HG03432 (cell line): ENCODE data around the gene CEACAM16.
"Not testable (repeated sequence)": the region's sequence is repeated elsewhere in the genome, so short reads cannot be mapped to it uniquely, and the experiment has no call there.

Source experiments
- ATAC-seq: cut with Tn5 transposase; IDR thresholded peaks from one replicate; pipeline ENCODE4 v1.9.1; 2021; ENCODE audit warnings: mild to moderate bottlenecking, moderate library complexity; ENCODE audit not compliant: unreplicated experiment

Gene CEACAM16

GRCh38 chr19:44698492-44699201, at the start of gene CEACAM16:
CEACAM16 (plus strand) TSS chr19:44699151; CDS start chr19:44701457, 2,306 bp downstream.
- no peak for ATAC-seq

DNA sequence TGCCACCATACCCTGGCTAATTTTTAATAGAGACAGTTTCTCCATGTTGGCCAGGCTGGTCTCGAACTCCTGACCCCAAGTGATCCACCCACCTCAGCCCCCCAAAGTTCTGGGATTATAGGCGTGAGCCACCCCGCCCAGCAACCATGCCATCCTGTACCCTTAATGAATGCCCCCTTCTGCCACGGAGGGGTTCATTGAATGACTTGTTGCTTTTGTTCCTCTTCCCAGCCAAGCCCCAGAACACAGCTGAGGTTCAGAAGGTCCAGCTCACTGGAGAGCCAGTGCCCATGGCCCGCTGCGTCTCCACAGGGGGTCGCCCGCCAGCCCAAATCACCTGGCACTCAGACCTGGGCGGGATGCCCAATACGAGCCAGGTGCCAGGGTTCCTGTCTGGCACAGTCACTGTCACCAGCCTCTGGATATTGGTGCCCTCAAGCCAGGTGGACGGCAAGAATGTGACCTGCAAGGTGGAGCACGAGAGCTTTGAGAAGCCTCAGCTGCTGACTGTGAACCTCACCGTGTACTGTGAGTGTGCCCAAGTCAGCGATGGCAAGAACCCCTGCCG, 49.3 kb upstream of the CEACAM16 start:
- no peak for ATAC-seq

GRCh38 chr19:44653343-44653742, 45.6 kb upstream of the CEACAM16 start:
- ATAC-seq, result no peak

- peak; percentile 90 for ATAC-seq
Measured at GRCh38 chr19:44653977-44654774, 44.8 kb upstream of the CEACAM16 start.

DNA sequence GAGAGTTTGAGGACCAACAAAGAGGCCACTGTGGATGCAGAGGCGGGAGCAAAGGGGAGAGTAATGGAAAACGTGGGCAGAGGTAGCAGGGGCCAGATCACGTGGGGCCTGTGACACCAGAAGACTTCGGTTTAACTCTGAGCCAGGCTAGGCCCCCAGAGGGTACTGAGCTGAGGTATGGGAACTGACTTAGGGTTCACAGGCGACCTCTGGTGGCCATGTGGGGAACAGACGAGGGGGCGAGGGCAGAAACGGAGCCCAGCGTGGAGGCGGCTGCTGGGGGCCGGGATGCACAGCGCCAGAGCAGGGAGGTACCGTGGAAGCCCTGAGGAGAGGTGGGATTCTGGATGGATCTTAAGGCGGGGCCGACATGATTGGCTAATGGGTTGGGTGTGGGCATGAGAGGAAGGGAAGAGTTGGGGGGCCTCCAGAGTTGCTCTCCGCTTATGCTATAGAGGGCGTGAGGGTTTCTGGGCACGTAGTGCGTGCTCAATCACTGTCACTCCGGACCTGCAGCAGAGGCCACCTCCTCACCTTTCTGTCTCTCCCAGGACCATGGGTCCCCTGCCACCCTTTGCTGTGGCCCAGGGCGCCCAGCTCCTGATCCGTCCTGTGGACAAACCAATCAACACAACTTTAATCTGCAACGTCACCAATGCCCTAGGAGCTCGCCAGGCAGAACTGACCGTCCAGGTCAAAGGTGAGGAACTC, 41.6 kb upstream of the CEACAM16 start:
- ATAC-seq, result no peak

DNA sequence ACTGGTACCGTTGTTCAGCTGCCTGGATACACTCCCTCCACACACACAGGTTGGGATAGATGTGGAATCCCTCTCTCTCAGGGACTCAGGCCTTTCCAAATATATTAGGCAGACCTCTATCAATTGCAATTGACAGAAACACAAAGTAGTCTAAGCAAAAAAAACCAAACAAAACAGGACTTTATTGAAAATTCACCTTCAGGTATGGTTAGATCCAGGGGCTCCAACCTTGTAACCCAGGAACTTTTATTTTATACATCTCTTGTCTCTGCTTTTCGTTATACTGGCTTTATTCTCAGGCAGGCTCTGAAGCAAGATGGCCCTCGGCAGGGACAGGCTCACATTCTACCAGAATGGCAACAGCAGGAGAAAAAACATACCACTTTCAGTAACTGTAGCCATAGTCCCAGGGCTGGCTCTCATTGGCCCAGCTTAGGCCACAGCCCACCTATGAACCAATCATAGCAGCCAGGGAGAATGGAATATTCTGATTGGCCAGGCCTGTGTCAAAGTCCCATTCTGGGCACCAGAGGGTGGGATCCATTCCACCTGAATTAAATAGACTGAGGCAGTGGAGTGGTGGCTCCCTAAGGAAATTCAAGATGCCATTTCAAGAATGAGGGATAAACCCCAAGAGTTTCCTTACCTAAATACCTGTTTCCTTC, 40.8 kb upstream of the CEACAM16 start:
- ATAC-seq, result no peak

- no peak for ATAC-seq
Measured at GRCh38 chr19:44660081-44660480, 38.9 kb upstream of the CEACAM16 start.

GRCh38 chr19:44661205-44661604, 37.7 kb upstream of the CEACAM16 start:
- ATAC-seq, result no peak

- ATAC-seq, result no peak
Measured at GRCh38 chr19:44661904-44662303, 37.0 kb upstream of the CEACAM16 start.

- no peak for ATAC-seq
Measured at GRCh38 chr19:44662691-44663385, 36.1 kb upstream of the CEACAM16 start.

DNA sequence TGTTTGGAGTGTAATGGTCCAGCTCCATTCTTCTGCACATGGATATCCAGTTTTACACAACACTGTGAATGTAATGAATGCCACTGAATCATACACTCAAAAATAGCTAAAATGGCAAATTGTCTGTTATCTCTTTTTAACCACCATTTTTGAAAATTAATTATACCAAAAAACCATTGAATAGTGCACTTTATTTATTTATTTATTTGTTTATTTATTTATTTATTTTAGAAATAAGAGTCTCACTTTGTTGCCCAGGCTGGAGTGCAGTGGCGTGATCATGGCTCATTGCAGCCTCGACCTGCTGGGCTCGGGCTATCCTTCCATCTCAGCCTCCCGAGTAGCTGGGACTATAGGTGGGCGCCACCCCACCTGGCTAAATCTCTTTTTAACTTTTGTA, 35.0 kb upstream of the CEACAM16 start:
- ATAC-seq, result no peak

GRCh38 chr19:44664976-44665375, 34.0 kb upstream of the CEACAM16 start:
- no peak for ATAC-seq

DNA sequence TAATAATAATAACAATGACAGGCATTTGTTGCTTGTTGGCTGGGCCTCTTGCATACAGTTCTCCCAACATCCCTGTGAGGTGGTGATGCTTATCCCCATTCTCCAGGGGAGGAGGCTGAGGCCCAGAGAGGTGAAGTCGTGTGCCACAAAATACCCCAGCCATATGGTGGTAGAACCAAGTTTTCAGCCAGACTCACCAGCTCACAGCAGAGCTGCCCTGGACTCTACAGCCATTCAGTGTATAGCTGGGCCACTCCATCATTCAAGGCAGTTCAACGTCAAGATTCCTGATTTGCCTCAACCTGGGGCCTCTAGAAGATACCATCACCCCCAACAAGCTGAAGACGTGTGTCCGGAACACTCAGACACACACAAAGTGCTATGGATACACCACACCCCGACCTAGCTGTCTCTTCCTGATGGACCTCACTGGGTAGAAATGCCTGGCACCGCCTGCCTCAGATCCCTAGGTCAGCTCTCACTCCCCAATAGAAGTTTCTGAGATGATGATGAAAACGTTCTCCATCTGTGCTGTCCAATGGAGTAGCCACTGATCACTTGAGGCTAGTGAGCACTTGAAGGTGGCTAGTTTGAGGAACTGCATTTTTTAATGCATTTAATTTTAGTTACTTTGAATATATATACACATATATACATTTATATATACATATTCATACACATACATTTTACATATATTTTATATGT, 31.9 kb upstream of the CEACAM16 start:
- ATAC-seq, result no peak

DNA sequence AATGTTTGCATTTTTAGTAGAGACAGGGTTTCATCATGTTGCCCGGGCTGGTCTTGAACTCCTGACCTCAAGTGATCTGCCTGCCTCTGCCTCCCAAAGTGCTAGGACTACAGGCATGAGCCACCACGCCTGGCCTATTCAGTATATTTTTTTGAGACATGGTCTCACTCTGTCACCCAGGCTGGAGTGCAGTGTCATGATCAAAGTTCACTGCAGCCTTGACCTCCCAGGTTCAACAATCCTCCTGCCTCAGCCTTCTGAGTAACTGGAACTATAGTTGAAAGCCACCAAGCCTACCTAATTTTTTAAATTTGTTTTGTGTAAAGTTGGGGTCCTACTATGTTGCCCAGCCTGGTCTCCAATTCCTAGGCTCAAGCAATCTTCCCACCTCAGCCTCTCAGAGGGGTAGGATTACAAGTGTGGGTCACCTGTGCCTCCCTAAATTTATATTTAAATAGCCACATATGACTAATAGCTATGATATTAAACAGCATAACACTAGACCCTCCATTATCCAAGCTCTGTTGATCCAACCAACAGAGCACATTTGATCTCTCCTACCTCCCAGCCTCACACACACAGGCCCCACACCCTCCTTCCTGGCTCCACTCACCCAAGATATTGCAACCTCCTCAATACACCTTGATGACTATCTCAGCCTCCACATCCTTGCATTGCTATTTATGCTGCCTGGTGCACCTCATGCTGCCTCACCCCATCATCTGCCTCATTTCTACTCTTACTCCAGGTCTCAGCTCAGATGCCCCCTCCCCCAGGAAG, 29.8 kb upstream of the CEACAM16 start:
- ATAC-seq, result no peak

DNA sequence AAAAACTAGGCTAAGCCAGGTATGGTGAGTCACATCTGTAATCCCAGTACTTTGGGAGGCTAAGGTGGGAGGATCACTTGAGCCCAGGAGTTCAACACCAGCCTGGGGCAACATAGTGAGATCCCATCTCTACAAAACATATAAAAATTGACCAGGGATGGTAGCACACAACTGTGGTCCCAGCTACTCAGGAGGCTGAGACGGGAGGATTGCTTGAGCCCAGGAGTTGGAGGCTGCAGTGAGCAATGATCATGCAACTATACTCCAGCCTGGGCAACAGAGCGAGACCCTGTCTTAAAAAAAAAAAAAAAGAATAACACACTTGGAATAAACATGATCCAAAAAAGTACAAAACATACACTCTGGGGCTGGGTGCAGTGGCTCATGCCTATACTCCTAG, 28.9 kb upstream of the CEACAM16 start:
- ATAC-seq, result not testable (repeated sequence)

GRCh38 chr19:44671400-44671799, 27.6 kb upstream of the CEACAM16 start, which contains the start of gene CEACAM19:
CEACAM19 (plus strand) TSS chr19:44671482; CDS start chr19:44671932, 450 bp downstream.
- ATAC-seq, result no peak

GRCh38 chr19:44672226-44672625, 26.7 kb upstream of the CEACAM16 start:
- ATAC-seq, result no peak

- ATAC-seq, result no peak
Measured at GRCh38 chr19:44673510-44673909, 25.4 kb upstream of the CEACAM16 start.

- ATAC-seq, result no peak
Measured at GRCh38 chr19:44675521-44675920, 23.4 kb upstream of the CEACAM16 start.
